HG03103 (cell line): ENCODE data around the gene CCDC85C.
A peak's percentile ranks its signal among the peaks of the same experiment; 100 is the strongest.

ENCODE experiments used
- ATAC-seq: cut with Tn5 transposase; IDR thresholded peaks from one replicate; pipeline ENCODE4 v1.9.1; 2021; ENCODE audit warnings: low read depth; ENCODE audit not compliant: unreplicated experiment

CCDC85C gene

GRCh38 chr14:99497341-99497740, 106.7 kb downstream of the CCDC85C start:
- no peak for ATAC-seq

- no peak for ATAC-seq
Observed at GRCh38 chr14:99484106-99484505, 119.9 kb downstream of the CCDC85C start.

GRCh38 chr14:99481745-99482099, 122.3 kb downstream of the CCDC85C start:
- ATAC-seq, result no peak

- peak; percentile 82 for ATAC-seq
Observed at GRCh38 chr14:99480917-99481744, 122.9 kb downstream of the CCDC85C start, which contains the start of gene CCNK. CCNK (plus strand) TSS chr14:99481409; CDS start chr14:99492678, 11,269 bp downstream.

- ATAC-seq, result no peak
Observed at GRCh38 chr14:99479906-99480869, 123.8 kb downstream of the CCDC85C start, which contains the start of gene SETD3. SETD3 (minus strand) TSS chr14:99480859; CDS start chr14:99465805, 15,054 bp downstream.

- ATAC-seq, result no peak
Observed at GRCh38 chr14:99479160-99479905, 124.7 kb downstream of the CCDC85C start.

- no peak for ATAC-seq
Observed at GRCh38 chr14:99478128-99478527, 125.9 kb downstream of the CCDC85C start.

GRCh38 chr14:99476864-99477263, 127.1 kb downstream of the CCDC85C start:
- ATAC-seq, result no peak

GRCh38 chr14:99475660-99476059, 128.3 kb downstream of the CCDC85C start:
- no peak for ATAC-seq

- ATAC-seq, result no peak
Observed at GRCh38 chr14:99475179-99475578, 128.8 kb downstream of the CCDC85C start.

- no peak for ATAC-seq
Observed at GRCh38 chr14:99473458-99473857, 130.5 kb downstream of the CCDC85C start.

GRCh38 chr14:99472937-99473336, 131.1 kb downstream of the CCDC85C start:
- no peak for ATAC-seq

- no peak for ATAC-seq
Observed at GRCh38 chr14:99471731-99472130, 132.3 kb downstream of the CCDC85C start.

- ATAC-seq, result no peak
Observed at GRCh38 chr14:99468836-99469592, 135.0 kb downstream of the CCDC85C start.

- ATAC-seq, result no peak
Observed at GRCh38 chr14:99468081-99468480, 135.9 kb downstream of the CCDC85C start.

GRCh38 chr14:99467336-99468078, 136.5 kb downstream of the CCDC85C start:
- no peak for ATAC-seq

- ATAC-seq, result no peak
Observed at GRCh38 chr14:99466758-99467157, 137.2 kb downstream of the CCDC85C start.

GRCh38 chr14:99465288-99465687, 138.7 kb downstream of the CCDC85C start:
- no peak for ATAC-seq

GRCh38 chr14:99463974-99464373, 140.0 kb downstream of the CCDC85C start:
- no peak for ATAC-seq
